22Rv1 (cell line): ENCODE data around the gene SYT7.
"Not testable (repeated sequence)": the region's sequence is repeated elsewhere in the genome, so short reads cannot be mapped to it uniquely, and the experiment has no call there.

Source experiments
- H3K27ac ChIP-seq: fragments of 450-650 bp; 2 replicates; pipeline ENCODE4 v1.5.1; 2017
- CTCF ChIP-seq: fragments of 450-650 bp; IDR thresholded peaks from 2 replicates; pipeline ENCODE4 v1.5.1; 2017; ENCODE audit warnings: mild to moderate bottlenecking
- ZFX ChIP-seq: fragments of 450-650 bp; IDR thresholded peaks from 2 replicates; pipeline ENCODE4 v1.6.1; 2017; ENCODE audit warnings: antibody characterized with exemption, borderline replicate concordance

The SYT7 gene

GRCh38 chr11:61626580-61627380, 45.9 kb upstream of the SYT7 start:
- H3K27ac ChIP-seq, result peak overlapping the region; percentile 94

GRCh38 chr11:61625525-61625924, 44.6 kb upstream of the SYT7 start:
- peak overlapping the region; percentile 94 for H3K27ac ChIP-seq
- TF ChIP-seq CTCF (no peak), ZFX (no peak)

More at GRCh38 chr11:61626580-61627380, 45.9 kb upstream of the SYT7 start:
- TF ChIP-seq ZFX (no peak), CTCF (peak; percentile 21; the same call in 1 of the 2 replicates)

GRCh38 chr11:61621917-61622585, 41.2 kb upstream of the SYT7 start:
- no peak overlapping the region for H3K27ac ChIP-seq
- TF ChIP-seq CTCF (no peak), ZFX (no peak)

- H3K27ac ChIP-seq, result no peak overlapping the region
- no peak for TF ChIP-seq CTCF
- no peak for TF ChIP-seq ZFX
Observed at GRCh38 chr11:61619471-61620226, 38.8 kb upstream of the SYT7 start.

GRCh38 chr11:61618978-61619377, 38.1 kb upstream of the SYT7 start:
- H3K27ac ChIP-seq, result no peak overlapping the region
- no peak for TF ChIP-seq CTCF
- TF ChIP-seq ZFX, result no peak

- no peak for TF ChIP-seq ZFX
- no peak for TF ChIP-seq CTCF
- no peak overlapping the region for H3K27ac ChIP-seq
Observed at GRCh38 chr11:61617515-61617914, 36.6 kb upstream of the SYT7 start.

- H3K27ac ChIP-seq, result no peak overlapping the region
- TF ChIP-seq CTCF, result no peak
- no peak for TF ChIP-seq ZFX
Observed at GRCh38 chr11:61616434-61616833, 35.6 kb upstream of the SYT7 start.

GRCh38 chr11:61614782-61615181, 33.9 kb upstream of the SYT7 start:
- H3K27ac ChIP-seq, result not testable (repeated sequence)
